GM19328 (cell line): ENCODE measurements around the gene MAMDC4.
"Not testable (repeated sequence)": the region's sequence is repeated elsewhere in the genome, so short reads cannot be mapped to it uniquely, and the experiment has no call there.

Experiments
- ATAC-seq: cut with Tn5 transposase; IDR thresholded peaks from one replicate; pipeline ENCODE4 v1.9.1; 2021; ENCODE audit warnings: mild to moderate bottlenecking, moderate library complexity; ENCODE audit not compliant: unreplicated experiment

The MAMDC4 gene

GRCh38 chr9:136837856-136838277 is 14.3 kb upstream of the MAMDC4 start:
- ATAC-seq = not testable (repeated sequence)

GRCh38 chr9:136838314-136839228 is 13.6 kb upstream of the MAMDC4 start:
- no peak for ATAC-seq

GRCh38 chr9:136839229-136840139 is 12.7 kb upstream of the MAMDC4 start:
- no peak for ATAC-seq

GRCh38 chr9:136840140-136840876 is 11.8 kb upstream of the MAMDC4 start:
- no peak for ATAC-seq

GRCh38 chr9:136840877-136841645 is 11.1 kb upstream of the MAMDC4 start:
- ATAC-seq = no peak

GRCh38 chr9:136841646-136842379 is 10.3 kb upstream of the MAMDC4 start:
- not testable (repeated sequence) for ATAC-seq

GRCh38 chr9:136842380-136842948 is 9.7 kb upstream of the MAMDC4 start, which contains the start of gene AJM1:
TSS of gene AJM1 (plus strand) at chr9:136842478. CDS start at chr9:136844415, 1,937 bp downstream.
- peak; percentile 69 for ATAC-seq

- ATAC-seq = not testable (repeated sequence)
These were observed 8.9 kb upstream of the MAMDC4 start for GRCh38 chr9:136843159-136843800.

GRCh38 chr9:136843801-136844740 is 8.1 kb upstream of the MAMDC4 start:
- not testable (repeated sequence) for ATAC-seq

GRCh38 chr9:136844761-136845464 is 7.2 kb upstream of the MAMDC4 start:
- ATAC-seq = no peak

GRCh38 chr9:136845465-136846260 is 6.5 kb upstream of the MAMDC4 start:
- no peak for ATAC-seq

GRCh38 chr9:136846376-136847087 is 5.6 kb upstream of the MAMDC4 start:
- ATAC-seq = no peak

- ATAC-seq = no peak
These were observed 4.9 kb upstream of the MAMDC4 start for GRCh38 chr9:136847088-136847825.

GRCh38 chr9:136847826-136848392 is 4.2 kb upstream of the MAMDC4 start:
- ATAC-seq = no peak
